Gastrocnemius medialis (tissue), 4 donors: Measurements from ENCODE around the gene KCNG1. TPM values are rescaled to one million over a fixed set of nuclear protein-coding genes. Genes with fewer than 3 reads are reported as not detected.

ENCODE experiments used
- ATAC-seq, 2 donors: fragments of 150-250 bp; one replicate each; pipeline ENCODE4 v1.9.1; 2016
- DNase-seq, 2 donors: peaks; one replicate each; pipeline ENCODE4 v3.0.0-alpha.2; 2019
- H3K27ac ChIP-seq, 4 donors: fragments of 200-600 bp; sonication (generic); 1 replicate in 1 of 4; 2 replicates in 3 of 4; pipeline ENCODE4 v1.5.1; 2016 to 2018; ENCODE audit warnings: mild to moderate bottlenecking in 2 of 4, moderate library complexity in 1 of 4
- H3K27me3 ChIP-seq, 3 donors: fragments of 200-600 bp; sonication (generic) in 2 of 3; 1 replicate in 1 of 3; 2 replicates in 2 of 3; pipeline versions ENCODE4 v1.5.1 to v1.6.0; 2016 to 2019; ENCODE audit warnings: mild to moderate bottlenecking in 1 of 3, moderate library complexity in 1 of 3
- H3K36me3 ChIP-seq, 2 donors: fragments of 200-600 bp; sonication (generic) in 1 of 2; one replicate each; pipeline ENCODE4 v1.5.1; 2017 to 2018
- H3K4me1 ChIP-seq, 2 donors: fragments of 200-600 bp; sonication (generic) in 1 of 2; one replicate each; pipeline ENCODE4 v1.5.1; 2016 to 2017; ENCODE audit warnings: mild to moderate bottlenecking in 2 of 2
- H3K4me3 ChIP-seq, 4 donors: fragments of 200-600 bp; sonication (generic) in 3 of 4; 1 replicate in 1 of 4; 2 replicates in 3 of 4; pipeline ENCODE4 v1.5.1; 2016 to 2019; ENCODE audit warnings: mild to moderate bottlenecking in 2 of 4
- H3K9me3 ChIP-seq, 3 donors: fragments of 200-600 bp; sonication (generic) in 2 of 3; 1 replicate in 1 of 3; 2 replicates in 2 of 3; pipeline ENCODE4 v1.5.1; 2016 to 2019
- POLR2A ChIP-seq, 2 donors: fragments of 450-650 bp; IDR thresholded peaks; one replicate each; pipeline ENCODE4 v1.6.1; 2017; ENCODE audit warnings: antibody characterized with exemption in 2 of 2, mild to moderate bottlenecking in 2 of 2, moderate library complexity in 2 of 2
- in situ Hi-C, 4 donors: fragments of 200-750 bp; cut with MboI; loops; one replicate each; pipeline versions ENCODE4 v1.15.0 to v1.8.0; 2017; ENCODE audit warnings: low sequenced_read_pairs in 4 of 4
- intact Hi-C: fragments of 100-400 bp; cut with DNase I; formaldehyde crosslinking; loops from one replicate; pipeline ENCODE4 v1.15.1; 2023; ENCODE audit warnings: low total_unique reads
- total RNA-seq, 4 donors: library from RNA; depleted of rRNA; stranded (reverse); fragments of >200 nt; gene quantifications; one replicate each; pipeline versions ENCODE4 v1.1.0 to v1.2.3, GENCODE V29; 2016
- TF ChIP-seq, protein P1 (sequence below), 5 experiments: fragments of 450-650 bp in 3 of 5; fragments of 200-600 bp in 2 of 5; sonication (generic) in 2 of 5; IDR thresholded peaks in 4 of 5; conservative IDR thresholded peaks in 1 of 5; 1 replicate in 4 of 5; 2 replicates in 1 of 5; pipeline ENCODE4 v1.5.1; 2016 to 2019; ENCODE audit warnings: antibody characterized with exemption in 5 of 5, mild to moderate bottlenecking in 3 of 5, moderate library complexity in 3 of 5

The KCNG1 gene
- total RNA-seq, 4 donors from 2014 or later: not detected

DNA sequence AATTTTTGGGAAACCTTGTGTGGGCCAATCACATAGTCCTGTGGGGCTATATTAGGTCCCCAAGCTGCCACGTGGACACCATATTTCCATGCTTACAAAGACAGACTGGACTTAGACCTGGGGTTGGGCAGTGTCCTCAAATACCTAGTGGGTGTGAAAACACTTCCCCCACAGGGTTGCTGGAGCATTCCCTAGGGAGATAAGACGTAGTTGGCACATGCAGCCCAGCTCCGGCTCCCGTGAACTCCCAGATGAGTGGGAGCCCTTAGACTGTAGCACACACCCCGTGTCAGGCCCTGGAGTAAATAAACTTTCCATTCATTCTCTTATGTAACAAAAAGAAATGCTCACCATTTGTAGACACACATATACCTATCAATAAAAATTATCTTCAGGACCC is 14.2 kb downstream of the KCNG1 start:
- no peak for DNase-seq
- intact Hi-C loops: no loop called here
- in situ Hi-C loops: no loop called here
- Histone ChIP-seq H3K4me1 (no peaks in the 10 kb centered on the region), H3K9me3 (no peaks in the 10 kb centered on the region), H3K4me3 (no peak overlapping the region), H3K27me3 (peaks cover 0 to 12% (median 0%) of the 10 kb centered on the region in 3 donors), H3K27ac (no peak overlapping the region), H3K36me3 (no peaks in the 10 kb centered on the region)
- TF ChIP-seq, protein P1, sequence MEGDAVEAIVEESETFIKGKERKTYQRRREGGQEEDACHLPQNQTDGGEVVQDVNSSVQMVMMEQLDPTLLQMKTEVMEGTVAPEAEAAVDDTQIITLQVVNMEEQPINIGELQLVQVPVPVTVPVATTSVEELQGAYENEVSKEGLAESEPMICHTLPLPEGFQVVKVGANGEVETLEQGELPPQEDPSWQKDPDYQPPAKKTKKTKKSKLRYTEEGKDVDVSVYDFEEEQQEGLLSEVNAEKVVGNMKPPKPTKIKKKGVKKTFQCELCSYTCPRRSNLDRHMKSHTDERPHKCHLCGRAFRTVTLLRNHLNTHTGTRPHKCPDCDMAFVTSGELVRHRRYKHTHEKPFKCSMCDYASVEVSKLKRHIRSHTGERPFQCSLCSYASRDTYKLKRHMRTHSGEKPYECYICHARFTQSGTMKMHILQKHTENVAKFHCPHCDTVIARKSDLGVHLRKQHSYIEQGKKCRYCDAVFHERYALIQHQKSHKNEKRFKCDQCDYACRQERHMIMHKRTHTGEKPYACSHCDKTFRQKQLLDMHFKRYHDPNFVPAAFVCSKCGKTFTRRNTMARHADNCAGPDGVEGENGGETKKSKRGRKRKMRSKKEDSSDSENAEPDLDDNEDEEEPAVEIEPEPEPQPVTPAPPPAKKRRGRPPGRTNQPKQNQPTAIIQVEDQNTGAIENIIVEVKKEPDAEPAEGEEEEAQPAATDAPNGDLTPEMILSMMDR (IDR thresholded peaks at IDR 0.05 in 4 of 5, conservative IDR thresholded peaks at IDR 0.05 in 1 of 5): no peak
- TF ChIP-seq POLR2A (IDR thresholded peaks at IDR 0.05): no peak
- no peak for ATAC-seq

DNA sequence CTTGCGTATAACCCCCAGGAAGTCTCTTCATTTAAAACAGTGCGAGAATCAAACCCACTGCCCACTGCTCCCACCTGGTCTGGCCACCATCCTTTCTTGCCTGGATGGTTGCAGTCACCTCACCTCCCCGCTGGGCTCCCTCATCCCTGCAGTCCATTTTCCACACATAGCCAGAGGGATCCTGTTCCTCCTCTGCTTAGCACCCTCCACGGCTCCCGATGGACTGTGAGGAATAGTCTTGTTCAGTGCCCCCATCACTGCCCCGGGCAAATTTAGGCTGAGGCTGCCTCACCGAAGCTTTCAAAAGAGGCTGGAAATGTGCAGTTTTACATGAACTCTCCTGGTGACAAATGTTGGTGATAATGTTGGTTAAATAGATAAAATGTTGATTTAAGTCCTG is 17.7 kb downstream of the KCNG1 start:
- intact Hi-C loops: no loop called here
- no peaks in the 10 kb centered on the region for H3K9me3 ChIP-seq
- no peaks in the 10 kb centered on the region for H3K4me1 ChIP-seq
- H3K27ac ChIP-seq: no peak overlapping the region
- H3K36me3 ChIP-seq: no peaks in the 10 kb centered on the region
- ATAC-seq (no peak), DNase-seq (no peak)
- TF ChIP-seq, protein P1 (IDR thresholded peaks at IDR 0.05 in 4 of 5, conservative IDR thresholded peaks at IDR 0.05 in 1 of 5): no peak
- no peak for TF ChIP-seq POLR2A (IDR thresholded peaks at IDR 0.05)
- H3K4me3 ChIP-seq: no peak overlapping the region
- in situ Hi-C loops: no loop called here
- H3K27me3 ChIP-seq: peaks cover 0 to 4% (median 0%) of the 10 kb centered on the region in 3 donors

DNA sequence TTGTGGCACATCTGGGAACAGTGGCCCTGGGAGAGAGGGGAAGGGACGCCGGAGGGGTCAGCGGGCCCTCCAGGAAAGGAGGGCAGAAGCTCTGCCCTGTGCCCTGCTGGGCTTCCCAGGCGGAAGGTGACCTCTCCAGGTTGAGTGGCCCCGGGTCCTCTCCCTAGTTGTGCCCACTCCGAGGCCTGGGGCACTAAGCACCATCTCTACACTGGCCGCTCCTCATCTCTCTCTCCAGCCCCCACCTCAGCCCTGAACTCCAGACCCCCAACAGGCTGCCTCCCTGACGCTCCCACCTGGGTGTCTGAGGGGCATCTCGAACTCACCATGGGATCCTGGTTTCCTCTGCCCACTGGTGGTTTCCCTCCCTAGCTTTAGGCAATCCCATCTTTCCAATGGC is 18.1 kb downstream of the KCNG1 start:
- no peak for ATAC-seq

DNA sequence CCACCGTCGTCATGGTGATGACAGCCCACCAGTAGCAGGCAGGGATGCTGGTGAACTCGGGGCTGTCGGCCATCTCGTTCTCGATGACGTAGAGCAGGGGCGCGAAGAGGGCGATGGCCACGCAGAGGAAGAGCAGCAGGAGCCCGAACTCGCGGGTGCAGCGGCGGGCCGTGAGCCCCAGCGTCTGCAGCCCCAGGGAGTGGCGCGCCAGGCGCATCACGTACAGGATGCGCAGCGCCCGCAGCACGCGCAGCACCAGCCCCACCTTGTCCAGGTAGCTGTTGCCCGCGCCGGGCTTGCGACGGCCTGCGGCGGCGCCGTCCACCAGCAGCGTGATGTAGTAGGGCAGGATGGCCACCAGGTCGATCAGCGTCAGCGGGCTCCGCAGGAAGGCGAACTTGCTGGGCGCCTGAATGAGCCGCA is 18.6 kb downstream of the KCNG1 start:
- ATAC-seq (no peak), DNase-seq (no peak)
- in situ Hi-C loops: no loop called here
- intact Hi-C loops: no loop called here
- TF ChIP-seq POLR2A (IDR thresholded peaks at IDR 0.05): no peak
- TF ChIP-seq, protein P1 (IDR thresholded peaks at IDR 0.05 in 4 of 5, conservative IDR thresholded peaks at IDR 0.05 in 1 of 5): no peak
- H3K27ac ChIP-seq: no peak overlapping the region
- H3K4me1 ChIP-seq: no peaks in the 10 kb centered on the region
- no peaks in the 10 kb centered on the region for H3K9me3 ChIP-seq
- H3K4me3 ChIP-seq: no peak overlapping the region
- peaks cover 0 to 5% (median 0%) of the 10 kb centered on the region in 3 donors for H3K27me3 ChIP-seq
- no peaks in the 10 kb centered on the region for H3K36me3 ChIP-seq

More for the DNA sequence above, 18.1 kb downstream of the KCNG1 start:
- H3K27me3 ChIP-seq: peaks cover 0 to 4% (median 0%) of the 10 kb centered on the region in 3 donors
- no peak for TF ChIP-seq POLR2A (IDR thresholded peaks at IDR 0.05)
- TF ChIP-seq, protein P1 (IDR thresholded peaks at IDR 0.05 in 4 of 5, conservative IDR thresholded peaks at IDR 0.05 in 1 of 5): no peak
- intact Hi-C loops: no loop called here
- no peak for DNase-seq
- H3K27ac ChIP-seq: no peak overlapping the region
- in situ Hi-C loops: no loop called here
- H3K9me3 ChIP-seq: no peaks in the 10 kb centered on the region
- H3K36me3 ChIP-seq: no peaks in the 10 kb centered on the region
- H3K4me1 ChIP-seq: no peaks in the 10 kb centered on the region
- no peak overlapping the region for H3K4me3 ChIP-seq

DNA sequence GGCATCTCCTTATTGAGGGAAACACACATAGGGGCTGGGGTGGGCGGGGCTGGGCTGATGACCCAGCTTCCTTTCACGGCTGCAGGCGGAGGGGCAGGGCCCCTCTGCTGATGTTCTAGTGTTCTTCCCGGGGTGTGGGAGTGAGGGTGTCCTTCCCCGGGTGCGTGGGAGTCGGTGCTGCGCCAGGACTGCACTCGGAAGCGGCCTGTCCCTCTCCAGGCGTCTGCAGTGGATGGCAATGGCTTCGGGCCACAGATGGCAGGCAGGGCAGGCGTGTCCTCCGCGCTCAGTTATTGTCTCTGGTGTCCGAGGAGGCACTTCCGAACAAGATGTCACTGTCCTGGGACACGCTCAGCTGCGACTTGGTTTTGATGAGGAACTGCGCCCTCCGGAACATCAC is 19.2 kb downstream of the KCNG1 start:
- Histone ChIP-seq H3K4me3 (no peak overlapping the region), H3K36me3 (no peaks in the 10 kb centered on the region), H3K4me1 (no peaks in the 10 kb centered on the region), H3K27me3 (peaks cover 0 to 6% (median 0%) of the 10 kb centered on the region in 3 donors), H3K9me3 (no peaks in the 10 kb centered on the region), H3K27ac (no peak overlapping the region)
- ATAC-seq (no peak), DNase-seq (no peak)
- TF ChIP-seq, protein P1 (IDR thresholded peaks at IDR 0.05 in 4 of 5, conservative IDR thresholded peaks at IDR 0.05 in 1 of 5): no peak
- no peak for TF ChIP-seq POLR2A (IDR thresholded peaks at IDR 0.05)
- in situ Hi-C loops: no loop called here
- intact Hi-C loops: no loop called here
